H54 (cell line): ENCODE results near the gene CRYBG2.
"Not testable (repeated sequence)": the region's sequence is repeated elsewhere in the genome, so short reads cannot be mapped to it uniquely, and the experiment has no call there.

ENCODE experiments used
- DNase-seq: peaks from one replicate; pipeline ENCODE4 v3.0.0; 2011; ENCODE audit warnings: low spot score, mixed read lengths; ENCODE audit not compliant: insufficient read length
- FAIRE-seq: peaks from 3 replicates; lab custom pipeline; 2011; peaks lifted over from hg19 to GRCh38; lab: Jason Lieb, UNC
- POLR2A ChIP-seq: IDR thresholded peaks from 2 replicates; pipeline ENCODE4 v1.6.1; 2011; ENCODE audit warnings: low read depth, mild to moderate bottlenecking, low read length

CRYBG2 gene

DNA sequence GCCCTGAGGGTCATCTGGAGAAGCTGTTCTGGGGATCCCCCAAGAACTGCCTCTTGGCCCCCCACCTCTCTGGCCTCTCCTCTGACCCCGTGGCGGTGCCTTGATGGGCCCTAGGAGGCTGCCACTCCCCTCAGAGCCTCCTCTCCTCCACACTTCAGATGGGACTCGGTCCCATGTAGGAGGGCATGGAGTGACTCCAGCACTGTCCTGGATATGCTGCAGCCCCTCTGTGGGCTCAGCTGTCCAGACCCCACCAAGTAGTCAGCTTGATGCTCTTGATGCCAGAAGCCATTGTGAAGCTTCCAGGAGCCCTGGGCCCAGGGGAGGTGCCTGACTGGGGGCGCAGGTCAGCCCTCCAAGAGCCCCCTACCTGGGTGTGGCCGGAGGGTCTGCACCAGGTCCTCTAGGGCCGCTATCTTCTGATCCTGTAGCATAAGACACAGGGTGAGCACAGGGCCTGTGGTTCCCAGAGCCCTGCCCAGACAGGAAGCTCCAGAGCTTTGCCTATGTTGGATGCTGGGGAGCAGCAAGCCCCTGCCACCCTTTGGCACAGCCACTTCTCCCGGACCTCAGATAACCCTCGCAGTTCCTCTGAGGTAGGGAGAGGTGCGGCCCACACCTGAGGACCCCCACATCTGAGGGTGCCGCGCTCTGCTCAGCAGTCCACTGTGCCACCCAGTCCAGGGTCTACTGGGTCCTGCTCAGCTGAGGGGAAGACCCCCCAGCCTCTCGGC lies 56.7 kb downstream of the CRYBG2 start:
- TF ChIP-seq POLR2A, result no peak
- FAIRE-seq, result no peak
- DNase-seq, result no peak

DNA sequence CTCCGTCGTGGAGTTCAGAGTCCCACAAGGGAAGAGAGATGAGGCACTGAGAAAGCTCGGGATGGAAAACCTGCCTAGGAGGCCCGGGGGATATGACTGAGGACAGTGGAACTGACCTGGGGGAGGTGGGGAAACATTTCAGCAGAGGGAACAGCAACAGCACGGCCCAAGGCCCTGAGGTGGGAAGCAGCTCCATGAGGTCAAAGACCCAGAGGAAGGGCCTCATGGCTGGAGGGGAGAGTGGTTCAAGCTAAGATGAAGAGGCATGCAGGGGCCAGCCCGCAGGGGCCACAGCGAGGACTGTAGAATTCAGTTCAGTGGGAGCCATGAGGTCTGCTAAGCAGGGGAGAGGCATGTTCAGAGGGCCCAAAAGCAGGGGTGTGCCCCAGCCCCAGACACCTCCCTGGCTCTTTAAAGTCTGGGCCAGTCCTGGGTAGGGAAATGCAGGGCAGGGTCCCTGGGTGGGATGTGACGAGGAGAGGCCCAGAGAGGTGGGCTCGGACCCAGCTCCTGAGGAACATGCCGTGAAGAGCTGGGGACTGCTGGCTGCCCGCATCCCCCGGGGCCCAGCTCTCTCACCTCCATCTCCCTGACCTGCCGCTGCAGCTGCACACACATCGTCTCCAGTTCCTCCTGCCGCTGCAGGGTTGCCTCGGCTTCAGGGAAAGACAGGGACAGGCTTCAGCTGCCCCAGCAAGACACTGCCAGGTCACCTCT lies 57.4 kb downstream of the CRYBG2 start:
- TF ChIP-seq POLR2A, result no peak
- FAIRE-seq (no peak), DNase-seq (no peak)

- no peak for TF ChIP-seq POLR2A
- no peak for FAIRE-seq
- DNase-seq, result no peak
These were observed 58.5 kb downstream of the CRYBG2 start for GRCh38 chr1:26295194-26296138.

DNA sequence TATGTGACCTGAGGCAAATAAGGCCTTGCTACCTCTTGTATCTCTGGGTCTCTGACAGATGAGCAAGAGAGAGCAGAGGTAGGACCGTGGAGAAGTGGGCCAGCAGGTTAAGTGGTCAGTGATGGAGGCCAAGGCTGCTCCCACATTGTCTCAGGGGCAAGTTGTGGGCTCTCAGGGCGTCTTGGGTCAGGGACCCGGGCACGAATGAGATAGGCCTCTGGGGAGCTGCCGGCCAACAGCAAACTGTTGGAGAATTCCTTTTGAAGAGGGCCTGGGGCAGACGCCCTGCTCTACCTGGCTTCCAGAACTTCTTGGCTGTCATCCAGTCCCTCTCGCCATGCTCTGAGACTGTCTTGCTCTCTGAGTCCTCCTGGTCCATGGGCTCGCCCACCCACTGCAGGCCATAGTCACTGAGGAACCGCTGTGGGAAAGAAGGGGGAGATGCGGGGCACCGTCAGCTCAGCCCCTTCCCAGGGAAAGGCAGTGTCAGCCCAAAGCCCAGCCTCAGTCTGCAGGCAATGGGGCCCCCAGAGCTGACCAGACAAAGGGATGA lies 59.9 kb downstream of the CRYBG2 start:
- no peak for TF ChIP-seq POLR2A
- FAIRE-seq, result no peak
- no peak for DNase-seq

DNA sequence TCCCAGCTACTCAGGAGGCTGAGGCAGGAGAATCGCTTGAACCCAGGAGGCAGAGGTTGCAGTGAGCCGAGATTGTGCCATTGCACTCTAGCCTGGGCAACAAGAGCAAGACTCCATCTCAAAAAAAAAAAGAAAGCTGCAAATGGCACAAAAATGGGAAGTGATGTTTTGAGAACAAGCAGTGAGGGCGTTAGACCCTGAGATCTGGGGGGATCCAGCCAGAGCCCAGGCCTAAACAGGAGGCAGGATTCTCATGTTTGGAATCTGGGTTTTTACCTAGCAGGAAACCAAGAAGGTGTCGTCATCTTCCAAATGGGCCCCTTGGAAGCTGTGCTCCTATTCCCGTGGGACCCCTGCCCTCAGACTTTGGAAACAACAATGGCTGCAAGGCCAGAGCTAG lies 61.2 kb downstream of the CRYBG2 start:
- not testable (repeated sequence) for FAIRE-seq, DNase-seq

- FAIRE-seq (no peak), DNase-seq (no peak)
- TF ChIP-seq POLR2A, result no peak
These were observed 62.0 kb downstream of the CRYBG2 start for GRCh38 chr1:26291939-26292338.

DNA sequence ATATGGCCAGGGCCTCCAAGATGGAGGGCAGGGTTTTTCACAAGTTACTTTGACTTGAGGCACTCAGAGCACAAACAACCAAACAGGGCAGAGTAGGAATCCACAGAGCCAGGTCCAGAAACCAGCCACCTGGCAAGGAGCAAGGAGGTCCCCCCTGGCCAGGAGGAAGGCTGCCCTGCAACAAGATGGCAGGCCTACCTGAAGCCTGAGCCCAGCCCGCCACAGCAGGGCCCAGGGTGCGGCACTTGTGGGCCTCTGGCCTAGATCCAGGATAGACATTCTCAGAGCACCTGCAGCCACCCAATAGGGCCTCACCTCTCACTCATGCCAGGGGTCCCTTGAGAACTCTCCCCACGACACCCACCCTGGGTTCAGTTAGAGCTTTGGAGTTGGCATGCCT lies 62.5 kb downstream of the CRYBG2 start:
- no peak for FAIRE-seq
- TF ChIP-seq POLR2A, result no peak
- DNase-seq, result no peak

- DNase-seq (no peak), FAIRE-seq (no peak)
- TF ChIP-seq POLR2A, result no peak
These were observed 63.1 kb downstream of the CRYBG2 start for GRCh38 chr1:26290882-26291261.

- DNase-seq, result no peak
- FAIRE-seq, result no peak
- no peak for TF ChIP-seq POLR2A
These were observed 63.6 kb downstream of the CRYBG2 start for GRCh38 chr1:26290122-26290881.

- no peak for TF ChIP-seq POLR2A
- DNase-seq (no peak), FAIRE-seq (no peak)
These were observed 64.5 kb downstream of the CRYBG2 start for GRCh38 chr1:26289158-26290059.

DNA sequence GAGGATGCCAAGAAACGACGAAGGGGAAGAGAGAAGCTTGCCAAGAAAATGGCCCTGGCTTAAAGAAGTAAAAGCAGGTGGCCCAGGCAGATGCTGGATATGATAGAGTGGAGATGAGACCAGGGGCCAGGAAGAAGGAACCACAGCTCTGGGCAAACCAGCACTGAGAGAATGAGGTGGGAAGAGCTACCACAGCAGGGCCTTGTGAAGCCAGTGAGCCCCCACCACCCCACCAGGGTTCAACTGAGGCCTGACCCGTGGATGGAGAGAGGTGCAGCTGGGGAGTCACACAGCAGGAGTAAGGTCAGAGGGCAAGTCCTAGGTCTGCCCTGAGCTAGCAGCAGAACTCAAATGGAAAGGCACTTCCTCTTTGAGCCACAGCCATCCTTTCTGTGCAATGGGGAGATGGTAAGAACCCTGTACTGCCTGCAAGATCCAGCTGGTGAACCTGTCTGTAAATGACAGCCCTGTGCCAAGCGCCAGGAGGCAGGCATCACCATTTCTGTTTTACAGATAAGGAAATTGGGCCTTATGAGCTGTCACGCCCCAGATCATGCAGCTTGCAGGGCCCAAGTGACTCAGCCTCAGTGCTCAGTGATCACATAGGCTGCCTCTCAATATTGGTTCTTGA lies 65.5 kb downstream of the CRYBG2 start:
- no peak for FAIRE-seq
- DNase-seq, result no peak
- TF ChIP-seq POLR2A, result no peak

DNA sequence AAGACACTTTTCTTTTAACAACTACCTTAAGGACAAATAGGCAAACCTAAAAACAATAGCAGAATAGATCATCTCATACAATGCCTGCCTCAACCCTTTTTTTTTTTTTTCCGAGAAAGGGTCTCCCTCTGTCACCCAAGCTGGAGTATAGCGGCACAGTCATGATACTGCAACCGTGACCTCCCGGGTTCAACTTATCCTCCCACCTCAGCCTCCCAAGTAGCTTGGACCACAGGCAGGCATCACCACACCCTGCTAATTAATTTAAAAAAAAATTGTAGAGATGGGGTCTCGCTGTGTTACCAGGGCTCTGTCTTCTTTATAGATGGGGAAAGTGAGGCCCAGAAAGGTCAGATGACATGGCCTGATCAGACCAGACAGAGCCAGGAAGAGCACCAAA lies 66.1 kb downstream of the CRYBG2 start:
- DNase-seq (no peak), FAIRE-seq (no peak)
- TF ChIP-seq POLR2A, result no peak
